ENCODE results near the gene DUXB.

The DUXB gene

GRCh38 chr16:75701361-75701760 is at the start of gene DUXB:
TSS of gene DUXB (minus strand) at chr16:75701461. CDS start at chr16:75701418, 43 bp downstream.
- no peak for DNase-seq

- DNase-seq = no peak
Observed at GRCh38 chr16:75750528-75750927, 49.3 kb upstream of the DUXB start.

GRCh38 chr16:75746359-75746758 is 45.1 kb upstream of the DUXB start:
- no peak for DNase-seq

- DNase-seq = no peak
Observed at GRCh38 chr16:75745823-75746222, 44.6 kb upstream of the DUXB start.

- DNase-seq = no peak
Observed at GRCh38 chr16:75745242-75745641, 44.0 kb upstream of the DUXB start.

GRCh38 chr16:75742424-75743047 is 41.3 kb upstream of the DUXB start:
- no peak for DNase-seq

- no peak for DNase-seq
Observed at GRCh38 chr16:75733305-75734211, 32.3 kb upstream of the DUXB start.

GRCh38 chr16:75732871-75733270 is 31.6 kb upstream of the DUXB start:
- no peak for DNase-seq

- no peak for DNase-seq
Observed at GRCh38 chr16:75727221-75727620, 26.0 kb upstream of the DUXB start.

GRCh38 chr16:75726390-75726789 is 25.1 kb upstream of the DUXB start, which contains the start of gene CPHXL:
TSS of gene CPHXL (minus strand) at chr16:75726490. CDS start at chr16:75726442, 48 bp downstream.
- no peak for DNase-seq

- no peak for DNase-seq
Observed at GRCh38 chr16:75718452-75718851, 17.2 kb upstream of the DUXB start.

GRCh38 chr16:75714661-75715060 is 13.4 kb upstream of the DUXB start:
- no peak for DNase-seq

- no peak for DNase-seq
Observed at GRCh38 chr16:75710344-75710743, 9.1 kb upstream of the DUXB start.

GRCh38 chr16:75703306-75703705 is 2.0 kb upstream of the DUXB start:
- DNase-seq = no peak

- DNase-seq = no peak
Observed at GRCh38 chr16:75702242-75702641, 981 bp upstream of the DUXB start.

GRCh38 chr16:75697571-75697970 is 3.7 kb downstream of the DUXB start:
- DNase-seq = no peak

GRCh38 chr16:75695708-75696107 is 5.6 kb downstream of the DUXB start:
- no peak for DNase-seq

GRCh38 chr16:75687361-75687760 is 13.9 kb downstream of the DUXB start:
- DNase-seq = no peak

- no peak for DNase-seq
Observed at GRCh38 chr16:75682308-75682707, 19.0 kb downstream of the DUXB start.

- no peak for DNase-seq
Observed at GRCh38 chr16:75679366-75679765, 21.9 kb downstream of the DUXB start.

GRCh38 chr16:75676909-75677308 is 24.4 kb downstream of the DUXB start, which contains the start of gene CPHXL2:
TSS of gene CPHXL2 (minus strand) at chr16:75677009. CDS start at chr16:75676999, 10 bp downstream.
- no peak for DNase-seq

GRCh38 chr16:75667503-75667902 is 33.8 kb downstream of the DUXB start:
- no peak for DNase-seq

- no peak for DNase-seq
Observed at GRCh38 chr16:75660726-75661302, 40.4 kb downstream of the DUXB start.

GRCh38 chr16:75660321-75660720 is 40.9 kb downstream of the DUXB start:
- DNase-seq = no peak

Measured in stimulated activated CD4-positive, alpha-beta T cell treated with anti-CD3 and anti-CD28 coated beads, Interleukin-4, amount 100 ng/mL, for 1 hour (primary cell).